ENCODE data around the gene GNMT.

- peak in 2 of 4 donors; percentile 59 to 71 for TF ChIP-seq POLR2A (IDR thresholded peaks at IDR 0.05)
- peak in 1 of 6 experiments; percentile 11 for TF ChIP-seq CTCF (IDR thresholded peaks at IDR 0.05)
These were observed 31.4 kb upstream of the GNMT start, which contains the start of gene CNPY3 for GRCh38 chr6:42928986-42929820.

All from esophagus squamous epithelium (tissue), 4 donors.